Osteoblast (primary cell): ENCODE results near the gene PLA2G4B. TPM values are rescaled to one million over a fixed set of nuclear protein-coding genes. Genes with fewer than 3 reads are reported as not detected.
A peak's percentile ranks its signal among the peaks of the same experiment; 100 is the strongest.

Source experiments
- DNase-seq: peaks from one replicate; pipeline ENCODE4 v3.0.0; 2011; ENCODE audit warnings: low spot score, mixed read lengths; ENCODE audit not compliant: insufficient read length; ENCODE audit errors: missing footprints
- H2AFZ ChIP-seq: 2 replicates; pipeline ENCODE4 v1.6.0; 2011; ENCODE audit warnings: mild to moderate bottlenecking, low read length
- H3K27ac ChIP-seq: 2 replicates; pipeline ENCODE4 v1.5.1; 2011; ENCODE audit warnings: mild to moderate bottlenecking, low read depth, low read length, moderate library complexity
- H3K27me3 ChIP-seq: 2 replicates; pipeline ENCODE4 v1.6.0; 2012; ENCODE audit warnings: mild to moderate bottlenecking, control low read depth, inconsistent platforms, low read length, moderate library complexity; ENCODE audit not compliant: insufficient read depth
- H3K36me3 ChIP-seq: 2 replicates; pipeline ENCODE4 v1.5.1; 2011; ENCODE audit warnings: mild to moderate bottlenecking, low read length, control low read depth, moderate library complexity; ENCODE audit not compliant: insufficient read depth
- H3K4me1 ChIP-seq: 2 replicates; pipeline ENCODE4 v1.5.1; 2011; ENCODE audit warnings: mild to moderate bottlenecking, low read length, control low read depth, moderate library complexity; ENCODE audit not compliant: insufficient read depth
- H3K4me2 ChIP-seq: 2 replicates; pipeline ENCODE4 v1.6.0; 2011; ENCODE audit warnings: mild to moderate bottlenecking, low read length; ENCODE audit not compliant: insufficient read depth
- H3K4me3 ChIP-seq: fragments of 200-600 bp; sonication (generic); 3 replicates; pipeline ENCODE4 v1.5.1; 2012; ENCODE audit warnings: mild to moderate bottlenecking, low read length, inconsistent platforms; ENCODE audit not compliant: insufficient read depth
- H3K79me2 ChIP-seq: 2 replicates; pipeline ENCODE4 v1.6.0; 2012; ENCODE audit warnings: mild to moderate bottlenecking, low read length, control low read depth, inconsistent platforms; ENCODE audit not compliant: insufficient read depth
- H3K9me3 ChIP-seq: 2 replicates; pipeline ENCODE4 v1.5.1; 2011; ENCODE audit warnings: low read depth, low read length, control low read depth
- H4K20me1 ChIP-seq: 2 replicates; pipeline ENCODE4 v1.6.0; 2012; ENCODE audit warnings: mild to moderate bottlenecking, low read length, control low read depth; ENCODE audit not compliant: insufficient read depth
- CTCF ChIP-seq: IDR thresholded peaks from 2 replicates; pipeline ENCODE4 v1.5.1; 2011; ENCODE audit warnings: mild to moderate bottlenecking, low read depth, low read length, moderate library complexity; ENCODE audit errors: extremely low read depth
- total RNA-seq: library from RNA; depleted of rRNA; stranded (reverse); fragments of >200 nt; gene quantifications from 2 replicates; pipeline ENCODE4 v1.2.3, GENCODE V29; 2012

PLA2G4B gene
- 0.72 and 1.2 TPM in 2 replicates for total RNA-seq

- no peaks in the 10 kb centered on the region for H3K36me3 ChIP-seq
- no peak for TF ChIP-seq CTCF
Measured at GRCh38 chr15:41838400-41838897, at the start of gene PLA2G4B. PLA2G4B (plus strand) TSS chr15:41838847; CDS start chr15:41838914, 67 bp downstream.

GRCh38 chr15:41789236-41789635, 49.4 kb upstream of the PLA2G4B start:
- Histone ChIP-seq H3K36me3 (no peaks in the 10 kb centered on the region), H3K4me1 (peaks cover 15% of the 10 kb centered on the region), H3K9me3 (no peaks in the 10 kb centered on the region), H3K4me2 (no peak overlapping the region), H3K27ac (no peak overlapping the region), H3K4me3 (no peak overlapping the region), H3K79me2 (peaks cover 67% of the 10 kb centered on the region), H2AFZ (no peak overlapping the region), H4K20me1 (peaks cover 12% of the 10 kb centered on the region), H3K27me3 (no peaks in the 10 kb centered on the region)
- TF ChIP-seq CTCF = no peak
- DNase-seq = no peak

More at GRCh38 chr15:41838400-41838897, at the start of gene PLA2G4B:
- Histone ChIP-seq H2AFZ (no peak within 1 kb of the TSS), H3K9me3 (no peaks in the 10 kb centered on the region), H3K27ac (no peak within 1 kb of the TSS), H3K4me2 (no peak within 1 kb of the TSS), H3K4me3 (no peak within 1 kb of the TSS), H3K27me3 (no peaks in the 10 kb centered on the region), H3K4me1 (no peaks in the 10 kb centered on the region), H4K20me1 (no peaks in the 10 kb centered on the region), H3K79me2 (no peaks in the 10 kb centered on the region)
- DNase-seq = no peak

- no peak overlapping the region for H3K4me2 ChIP-seq
- DNase-seq = no peak
- H3K79me2 ChIP-seq = peaks cover 70% of the 10 kb centered on the region
- H2AFZ ChIP-seq = no peak overlapping the region
- no peak for TF ChIP-seq CTCF
- H3K27ac ChIP-seq = no peak overlapping the region
- H4K20me1 ChIP-seq = peaks cover 12% of the 10 kb centered on the region
- no peaks in the 10 kb centered on the region for H3K27me3 ChIP-seq
- no peaks in the 10 kb centered on the region for H3K9me3 ChIP-seq
- peaks cover 15% of the 10 kb centered on the region for H3K4me1 ChIP-seq
- no peak overlapping the region for H3K4me3 ChIP-seq
- H3K36me3 ChIP-seq = no peaks in the 10 kb centered on the region
Measured at GRCh38 chr15:41789662-41790061, 49.0 kb upstream of the PLA2G4B start.

- Histone ChIP-seq H3K9me3 (no peaks in the 10 kb centered on the region), H3K27ac (peak overlapping the region; percentile 64), H2AFZ (no peak overlapping the region), H3K79me2 (peaks cover 68% of the 10 kb centered on the region), H3K36me3 (no peaks in the 10 kb centered on the region), H3K4me2 (no peak overlapping the region), H3K4me1 (peaks cover 15% of the 10 kb centered on the region), H3K27me3 (no peaks in the 10 kb centered on the region), H4K20me1 (peaks cover 7% of the 10 kb centered on the region), H3K4me3 (no peak overlapping the region)
- TF ChIP-seq CTCF = no peak
- DNase-seq = no peak
Measured at GRCh38 chr15:41790169-41790568, 48.5 kb upstream of the PLA2G4B start.
